ENCODE results near the gene NAA25.
A peak's percentile ranks its signal among the peaks of the same experiment; 100 is the strongest.
"Not testable (repeated sequence)": the region's sequence is repeated elsewhere in the genome, so short reads cannot be mapped to it uniquely, and the experiment has no call there.

The NAA25 gene

DNA sequence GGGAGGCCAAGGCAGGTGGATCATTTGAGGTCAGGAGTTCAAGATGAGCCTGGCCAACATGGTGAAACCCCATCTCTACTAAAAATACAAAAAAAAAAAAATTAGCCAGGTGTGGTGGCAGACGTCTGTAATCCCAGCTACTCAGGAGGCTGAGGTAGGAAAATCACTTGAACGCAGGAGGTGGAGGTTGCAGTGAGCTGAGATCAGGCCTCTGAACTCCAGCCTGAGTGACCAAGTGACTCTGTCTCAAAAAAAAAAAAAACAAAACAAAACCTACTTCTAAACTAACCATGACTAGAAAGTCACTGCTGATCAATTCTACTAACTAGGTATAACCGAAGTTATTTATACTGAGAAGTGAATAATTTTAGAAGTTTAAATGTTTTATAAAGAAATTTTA lies 99.0 kb downstream of the NAA25 start:
- DNase-seq (ENCODE audit: low spot score), result not testable (repeated sequence)

DNA sequence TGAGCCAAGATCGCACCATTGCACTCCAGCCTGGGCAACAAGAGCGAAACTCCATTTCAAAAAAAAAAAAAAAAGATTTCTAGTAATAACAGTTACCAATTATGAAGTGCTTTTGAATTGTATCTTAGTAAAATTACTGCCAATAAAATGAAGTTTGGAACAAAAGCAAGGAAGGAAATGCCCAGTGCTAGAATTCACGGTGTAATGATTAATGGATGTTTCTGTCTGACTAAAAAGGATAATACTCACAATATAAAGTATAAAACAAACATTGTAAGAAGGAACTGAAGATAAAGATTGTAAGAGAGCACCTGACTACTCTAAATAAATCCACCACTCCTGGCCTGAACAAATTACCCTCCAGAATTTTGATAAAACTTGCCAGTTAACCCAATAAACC lies 99.7 kb downstream of the NAA25 start:
- DNase-seq (ENCODE audit: low spot score), result no peak

DNA sequence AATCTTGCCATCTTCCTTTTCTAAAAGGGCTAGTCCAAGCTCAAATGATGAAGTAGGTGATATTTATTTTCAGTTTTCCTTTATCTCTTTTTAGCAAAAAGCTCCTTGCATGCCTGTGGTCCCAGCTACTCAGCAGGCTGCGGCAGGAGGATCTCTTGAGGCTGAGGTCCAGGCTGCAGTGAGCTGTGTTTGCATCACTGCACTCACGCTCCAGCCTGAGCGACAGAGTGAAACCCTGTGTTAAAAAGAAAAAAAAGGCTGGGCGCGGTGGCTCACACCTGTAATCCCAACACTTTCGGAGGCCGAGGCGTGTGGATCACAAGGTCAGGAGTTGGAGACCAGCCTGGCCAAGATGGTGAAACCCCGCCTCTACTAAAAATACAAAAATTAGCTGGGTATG lies 100.6 kb downstream of the NAA25 start:
- DNase-seq (ENCODE audit: low spot score), result no peak

DNA sequence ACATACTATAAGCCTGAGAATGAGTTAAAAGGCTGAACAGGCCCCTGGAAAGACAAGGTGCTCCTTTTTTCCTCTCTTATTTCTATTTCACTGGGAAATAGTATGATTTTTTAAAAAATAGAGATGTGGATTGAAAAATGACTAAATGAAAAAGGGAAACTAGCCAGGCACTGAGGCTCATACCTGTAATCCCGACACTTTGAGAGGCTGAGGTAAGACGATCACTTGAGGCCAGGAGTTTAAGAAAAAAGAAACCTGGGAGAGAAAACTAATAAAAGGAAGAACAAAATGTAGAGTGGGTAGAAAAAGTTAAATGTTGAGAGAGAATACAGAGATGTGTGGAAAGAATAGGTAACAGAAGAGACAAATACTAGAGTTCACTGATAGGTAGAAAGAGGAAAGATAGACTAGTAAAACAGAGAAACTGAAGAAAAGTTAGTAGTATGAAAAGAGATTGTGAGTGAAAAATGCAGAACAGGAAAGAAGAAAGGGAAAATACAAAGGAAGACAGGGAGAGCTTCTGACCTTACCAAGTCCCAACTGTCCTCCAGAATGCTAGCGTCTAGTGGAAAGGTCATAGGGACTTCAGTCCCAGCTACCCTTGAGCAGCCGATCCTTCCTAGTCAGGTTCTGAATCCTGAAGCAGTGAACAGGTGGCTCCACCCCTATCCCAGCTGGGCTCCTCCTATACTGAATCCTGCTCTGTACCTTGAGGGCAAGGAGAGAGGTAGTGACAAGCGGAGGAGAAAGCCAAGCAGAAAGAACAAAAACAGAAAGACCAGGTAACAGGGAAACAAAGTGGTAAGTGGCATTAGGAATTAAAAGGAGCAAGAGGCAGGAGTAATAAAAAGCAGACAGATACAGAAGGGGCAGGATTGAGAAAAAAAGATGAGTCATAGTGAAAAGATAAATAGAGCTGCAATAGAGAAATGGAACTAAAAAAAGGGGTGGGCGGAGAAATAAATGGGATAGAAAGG lies 102.9 kb downstream of the NAA25 start:
- DNase-seq (ENCODE audit: low spot score), result peak; percentile 18

DNA sequence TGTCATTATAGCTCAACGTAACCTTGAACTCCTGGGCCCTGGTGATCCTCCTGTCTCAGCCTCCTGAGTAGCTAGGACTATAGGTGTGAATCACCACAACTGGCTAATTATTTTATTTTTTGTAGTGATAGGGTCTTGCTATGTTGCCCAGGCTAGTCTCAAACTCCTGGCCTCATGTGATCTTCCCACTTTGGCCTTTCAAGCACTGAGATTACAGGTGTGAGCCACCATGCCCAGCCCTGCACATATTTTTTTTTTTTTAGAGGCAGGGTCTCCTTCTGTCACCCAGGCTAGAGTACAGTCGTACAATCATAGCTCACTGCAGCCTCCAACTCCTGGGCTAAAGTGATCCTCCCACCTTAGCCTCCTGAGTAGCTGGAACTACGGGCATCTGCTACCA lies 104.5 kb downstream of the NAA25 start:
- DNase-seq (ENCODE audit: low spot score), result no peak

DNA sequence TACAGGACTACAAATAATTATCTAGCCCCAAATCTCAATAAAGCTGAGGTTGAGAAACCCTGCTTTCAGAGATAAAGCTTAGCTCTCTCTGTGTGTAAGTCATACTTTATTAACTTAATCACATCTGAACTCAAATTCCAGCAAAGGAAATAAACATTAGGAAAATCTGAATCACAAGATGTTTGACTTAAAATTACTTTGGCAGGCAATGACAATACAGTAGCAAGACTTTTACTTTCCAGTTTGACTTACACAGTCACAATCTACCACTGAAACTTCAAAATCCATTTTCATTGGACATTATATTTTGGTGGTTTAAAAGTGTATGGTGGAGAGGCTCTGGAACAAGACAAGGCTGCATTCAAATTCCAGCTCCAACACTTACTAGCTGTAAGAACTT lies 107.0 kb downstream of the NAA25 start:
- no peak for DNase-seq (ENCODE audit: low spot score)

DNA sequence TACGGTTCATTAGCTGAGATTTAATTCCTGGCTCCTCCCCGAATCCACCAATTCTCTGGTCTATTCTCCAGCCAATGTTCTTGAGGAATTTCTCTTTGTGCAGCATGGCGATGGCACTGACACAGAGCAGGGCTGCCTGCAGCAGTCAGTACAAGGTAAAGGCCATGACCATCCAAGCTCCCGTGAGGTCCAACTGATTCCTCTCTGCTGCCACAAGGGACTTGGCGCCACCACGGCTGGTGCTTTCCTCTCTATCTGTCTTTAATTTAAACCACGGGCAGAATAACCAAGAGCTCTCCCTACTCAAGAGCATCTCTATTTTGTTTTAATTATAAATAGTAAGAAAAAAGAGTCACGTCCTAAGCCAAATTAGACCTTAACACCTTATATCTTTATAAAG lies 107.8 kb downstream of the NAA25 start:
- DNase-seq (ENCODE audit: low spot score), result no peak

DNA sequence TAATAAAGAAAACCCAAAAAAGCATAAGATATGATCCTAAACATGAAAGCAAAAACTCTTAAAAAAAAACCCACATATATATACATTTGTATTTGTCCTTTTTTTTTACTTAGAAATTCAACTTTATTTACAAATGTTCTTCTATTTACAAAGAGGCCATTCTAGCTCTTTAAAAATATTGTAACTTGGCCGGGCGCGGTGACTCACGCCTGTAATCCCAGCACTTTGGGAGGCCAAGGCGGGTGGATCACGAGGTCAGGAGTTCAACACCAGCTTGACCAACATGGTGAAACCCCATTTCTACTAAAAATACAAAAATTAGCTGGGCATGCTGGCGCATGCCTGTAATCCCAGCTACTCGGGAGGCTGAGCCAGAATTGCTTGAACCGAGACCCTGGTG lies 109.5 kb downstream of the NAA25 start:
- DNase-seq (ENCODE audit: low spot score), result not testable (repeated sequence)

DNA sequence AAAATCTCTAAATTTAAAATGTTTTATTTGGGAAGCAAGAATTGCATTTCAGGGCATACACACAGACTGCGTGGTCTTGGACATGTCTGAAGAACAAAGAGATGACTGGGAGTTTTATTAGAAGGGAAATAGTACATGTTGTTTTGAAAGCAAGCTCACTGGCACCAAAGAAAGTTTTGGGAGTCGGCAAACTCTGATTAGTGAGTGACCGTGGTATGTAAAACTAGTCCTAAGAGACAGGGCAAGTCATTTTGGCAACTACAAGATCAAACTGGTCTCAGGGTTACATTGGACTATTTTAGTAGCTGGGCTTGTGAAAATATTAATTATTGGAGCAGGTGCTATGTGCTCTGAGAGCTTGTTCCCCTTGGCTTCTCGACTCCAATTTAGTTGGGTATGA lies 110.6 kb downstream of the NAA25 start:
- no peak for DNase-seq (ENCODE audit: low spot score)

DNA sequence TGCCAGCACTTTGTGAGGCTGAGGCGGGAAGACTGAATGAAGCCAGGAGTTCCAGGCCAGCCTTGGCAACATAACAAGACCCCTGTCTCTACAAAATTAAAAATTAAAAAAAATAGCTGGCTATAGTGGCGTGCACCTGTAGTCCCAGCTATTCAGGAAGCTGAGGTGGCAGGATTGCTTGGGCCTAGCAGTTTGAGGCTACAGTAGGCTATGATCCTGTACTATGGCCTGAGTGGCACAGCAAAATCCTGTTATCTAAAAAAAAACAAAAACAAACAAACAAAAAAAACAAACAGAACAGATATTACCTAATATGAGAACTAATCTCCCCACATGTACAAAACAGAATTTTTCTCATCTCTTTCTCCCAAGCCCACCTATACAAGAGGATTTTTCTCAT lies 111.3 kb downstream of the NAA25 start:
- no peak for DNase-seq (ENCODE audit: low spot score)

DNA sequence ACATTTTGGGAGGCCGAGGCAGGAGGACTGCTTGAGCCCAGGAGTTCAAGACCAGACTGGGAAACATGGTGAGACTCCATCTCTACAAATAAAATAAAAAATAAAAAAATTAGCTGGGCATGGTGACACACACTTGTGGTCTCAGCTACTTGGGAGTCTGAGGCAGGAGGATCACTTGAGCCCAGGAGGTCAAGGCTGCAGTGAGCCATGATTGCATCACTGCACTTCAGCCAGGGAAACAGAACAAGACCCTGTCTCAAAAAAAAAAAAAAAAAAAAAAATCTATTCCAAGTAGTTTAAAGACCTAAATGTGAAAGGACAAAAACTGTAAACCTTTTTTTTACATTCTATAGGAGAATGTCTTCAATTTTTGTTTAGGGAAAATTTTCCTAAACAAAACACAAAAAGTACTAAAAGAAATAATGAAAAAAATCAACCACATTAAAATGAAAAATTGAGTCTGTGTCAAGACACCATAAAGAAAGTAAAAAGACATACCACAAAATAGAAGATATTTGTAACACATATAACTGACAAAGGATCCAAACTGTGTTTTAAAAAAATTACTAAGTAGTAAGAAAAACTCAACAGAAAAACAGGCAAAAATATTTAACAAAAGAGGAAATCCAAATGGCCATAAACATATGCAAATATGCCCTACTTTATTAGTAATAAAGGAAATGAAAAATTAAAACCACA lies 112.7 kb downstream of the NAA25 start:
- no peak for DNase-seq (ENCODE audit: low spot score)

DNA sequence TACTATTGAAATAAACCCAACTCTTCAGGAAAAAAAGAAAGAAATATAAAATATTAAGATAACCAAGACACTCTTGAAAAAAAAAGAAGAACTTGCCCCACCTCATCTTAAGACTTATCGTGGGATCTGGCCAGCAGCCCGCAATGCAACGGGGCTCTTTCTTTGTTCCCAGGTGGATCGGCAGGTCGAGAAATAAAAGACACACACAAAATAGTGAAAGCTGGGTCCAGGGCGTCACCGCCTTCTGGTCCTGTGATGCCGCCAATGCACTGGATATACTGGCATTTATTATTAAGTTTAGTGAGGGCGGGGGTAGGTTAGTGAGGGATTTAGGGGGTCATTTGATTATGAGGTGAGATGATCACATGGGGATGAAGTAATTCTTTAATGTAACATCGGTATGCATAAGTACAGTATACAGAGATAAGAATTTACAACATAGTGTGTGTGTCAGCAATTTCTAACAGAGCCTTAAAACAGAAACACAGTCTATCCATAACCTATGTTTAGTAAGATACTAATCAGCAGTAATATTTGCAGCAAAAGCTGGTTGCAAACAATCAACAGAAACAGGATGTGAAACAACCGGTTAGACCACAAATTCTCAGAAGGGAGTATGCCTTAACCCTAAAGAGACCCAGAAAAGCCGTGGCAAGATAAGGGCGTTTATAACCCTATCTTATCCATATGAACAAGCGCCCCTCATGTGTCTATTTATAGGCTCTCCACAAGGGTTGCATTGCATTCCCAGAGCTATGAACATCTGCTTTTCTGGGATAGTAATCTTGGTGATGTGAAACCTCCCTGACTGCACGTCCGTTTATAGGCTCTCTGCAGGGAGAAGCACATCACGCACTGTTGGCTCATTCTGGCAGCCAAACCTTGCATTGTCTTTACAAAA lies 114.1 kb downstream of the NAA25 start:
- DNase-seq (ENCODE audit: low spot score), result not testable (repeated sequence)

DNA sequence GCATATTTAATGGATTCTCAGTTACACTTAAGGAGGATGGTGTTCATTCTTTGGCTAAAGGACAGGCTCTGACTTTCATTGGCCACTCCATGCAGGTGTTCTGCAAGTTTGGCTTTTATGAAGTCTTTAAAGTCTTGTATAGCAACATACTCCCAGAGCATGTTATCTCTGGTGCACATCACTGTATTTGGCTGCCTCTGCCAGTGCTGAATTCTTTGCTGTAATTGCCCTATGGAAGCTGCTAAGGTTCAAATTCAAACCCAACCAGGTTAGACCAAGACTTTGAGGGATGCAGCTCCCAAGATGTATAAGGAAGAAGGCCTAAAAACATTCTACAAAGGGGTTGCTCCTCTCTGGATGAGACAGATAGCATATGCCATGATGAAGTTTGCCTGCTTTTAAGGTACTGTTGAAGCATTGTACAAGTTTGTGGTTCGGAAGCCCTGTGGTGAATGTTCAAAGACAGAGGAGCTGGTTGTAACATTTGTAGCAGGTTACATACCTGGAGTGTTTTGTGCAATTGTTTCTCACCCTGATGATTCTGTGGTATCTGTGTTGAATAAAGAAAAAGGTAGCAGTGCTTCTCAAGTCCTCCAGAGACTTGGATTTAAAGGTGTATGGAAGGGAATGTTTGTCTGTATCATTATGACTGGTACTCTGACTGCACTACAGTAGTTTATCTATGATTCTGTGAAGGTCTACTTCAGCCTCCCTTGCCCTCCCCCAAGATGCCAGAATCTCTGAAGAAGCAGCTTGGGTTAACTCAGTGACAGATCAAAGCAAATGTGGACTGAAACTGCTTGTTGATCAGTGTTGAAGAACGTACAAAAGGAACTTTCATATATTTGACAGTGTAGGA lies 115.1 kb downstream of the NAA25 start:
- DNase-seq (ENCODE audit: low spot score), result no peak

DNA sequence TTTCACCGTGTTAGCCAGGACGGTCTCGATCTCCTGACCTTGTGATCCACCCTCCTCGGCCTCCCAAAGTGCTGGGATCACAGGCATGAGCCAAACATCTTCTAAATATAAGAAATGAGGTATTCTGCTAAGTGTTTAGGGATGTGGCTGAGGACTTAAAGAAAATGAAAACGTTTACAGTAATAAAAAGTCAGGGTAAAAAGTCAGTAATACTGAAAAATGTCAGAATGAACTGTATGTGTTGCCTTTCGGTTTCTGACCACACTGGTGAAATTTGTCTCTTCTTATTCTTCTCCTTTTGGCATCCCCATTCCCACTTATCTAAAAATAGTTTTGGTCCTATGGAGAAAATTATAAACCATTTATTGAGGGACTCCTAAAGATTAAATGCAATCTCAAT lies 116.1 kb downstream of the NAA25 start:
- DNase-seq (ENCODE audit: low spot score), result no peak

DNA sequence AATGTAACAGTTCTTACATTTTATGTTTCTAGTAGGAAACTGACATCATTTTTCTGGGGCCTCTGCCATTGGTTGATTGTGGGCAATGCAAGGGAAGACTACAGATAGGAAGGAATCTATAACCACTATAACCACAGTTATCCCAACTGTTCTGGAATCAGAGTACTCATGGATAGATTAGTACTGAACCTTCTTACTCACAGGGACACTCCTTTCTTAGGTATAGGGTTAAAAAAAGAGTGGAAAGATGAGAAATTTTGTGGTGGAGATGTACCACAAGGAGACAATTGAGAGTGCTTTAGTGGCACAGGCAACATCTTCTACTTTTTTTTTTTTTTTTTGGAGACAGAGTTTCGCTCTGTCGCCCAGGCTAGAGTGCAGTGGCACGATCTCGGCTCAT lies 116.6 kb downstream of the NAA25 start:
- DNase-seq (ENCODE audit: low spot score), result peak; percentile 17

DNA sequence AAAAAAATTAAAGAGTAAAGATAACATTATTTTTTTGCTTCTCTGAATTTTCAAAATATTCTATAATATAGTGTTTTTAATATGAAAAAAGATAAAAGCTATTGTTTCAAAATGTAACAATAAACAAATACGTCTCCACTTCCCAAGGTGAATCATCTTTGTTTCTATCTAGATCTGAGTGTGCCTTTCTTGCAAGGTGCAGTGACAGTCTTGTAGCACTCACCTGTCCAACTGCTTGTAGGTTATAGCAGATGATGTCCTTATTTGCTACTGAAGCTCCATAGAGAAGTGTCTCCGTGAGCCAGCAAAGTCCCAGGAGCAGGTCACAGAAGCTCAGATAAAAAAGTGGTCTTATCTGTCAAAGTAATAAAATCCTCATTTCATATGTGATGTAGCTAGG lies 117.0 kb downstream of the NAA25 start:
- no peak for DNase-seq (ENCODE audit: low spot score)

DNA sequence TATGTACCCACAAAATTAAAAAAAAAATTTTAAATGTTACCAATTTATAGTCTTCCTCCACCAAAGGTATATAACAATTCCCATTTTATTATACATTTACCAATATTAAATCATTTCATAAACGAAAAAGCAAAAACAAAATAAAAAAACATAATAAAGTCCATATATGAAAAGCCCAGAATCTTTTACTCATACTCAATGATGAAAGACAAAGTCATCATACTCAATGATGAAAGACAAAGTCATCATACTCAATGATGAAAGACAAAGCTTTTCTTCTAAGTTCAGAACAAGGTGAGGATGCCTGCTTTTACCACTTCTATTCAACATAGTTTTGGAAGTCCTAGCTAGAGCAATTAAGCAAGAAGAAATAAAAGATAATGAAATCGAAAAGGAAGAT lies 123.8 kb downstream of the NAA25 start:
- no peak for DNase-seq (ENCODE audit: low spot score)

DNA sequence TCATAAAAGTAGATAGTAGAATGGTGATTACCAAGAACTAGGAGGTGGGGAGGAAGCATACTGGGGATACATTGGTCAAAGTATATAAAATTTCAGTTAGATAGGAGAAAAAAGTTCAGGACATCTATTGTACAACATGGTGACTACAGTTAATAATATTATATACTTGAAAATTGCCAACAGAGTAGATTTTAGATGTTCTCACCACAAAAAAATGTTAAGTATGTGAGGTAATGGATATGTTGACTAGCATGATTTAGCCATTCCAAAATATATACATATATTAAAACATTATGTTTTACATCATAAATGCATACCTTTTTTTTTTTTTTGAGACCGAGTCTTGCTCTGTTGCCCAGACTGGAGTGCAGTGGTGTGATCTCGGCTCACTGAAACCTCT lies 126.6 kb downstream of the NAA25 start:
- DNase-seq (ENCODE audit: low spot score), result no peak

DNA sequence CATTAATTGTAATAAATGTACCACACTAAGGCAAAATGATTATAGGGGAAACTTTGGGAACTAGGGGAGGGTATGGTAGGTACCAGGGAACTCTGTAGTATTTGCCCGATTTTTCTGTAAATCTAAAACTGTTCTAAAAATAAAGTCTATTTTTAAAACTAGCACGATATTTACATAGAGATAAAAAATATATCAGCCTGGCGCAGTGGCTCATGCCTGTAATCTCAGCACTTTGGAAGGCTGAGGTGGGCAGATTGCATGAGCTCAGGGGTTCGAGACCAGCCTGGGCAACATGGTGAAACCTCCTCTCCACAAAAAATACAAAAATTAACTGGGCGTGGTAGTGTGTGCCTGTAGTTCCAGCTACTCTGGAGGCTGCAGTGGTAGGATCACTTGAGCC lies 128.0 kb downstream of the NAA25 start:
- DNase-seq (ENCODE audit: low spot score), result no peak

DNA sequence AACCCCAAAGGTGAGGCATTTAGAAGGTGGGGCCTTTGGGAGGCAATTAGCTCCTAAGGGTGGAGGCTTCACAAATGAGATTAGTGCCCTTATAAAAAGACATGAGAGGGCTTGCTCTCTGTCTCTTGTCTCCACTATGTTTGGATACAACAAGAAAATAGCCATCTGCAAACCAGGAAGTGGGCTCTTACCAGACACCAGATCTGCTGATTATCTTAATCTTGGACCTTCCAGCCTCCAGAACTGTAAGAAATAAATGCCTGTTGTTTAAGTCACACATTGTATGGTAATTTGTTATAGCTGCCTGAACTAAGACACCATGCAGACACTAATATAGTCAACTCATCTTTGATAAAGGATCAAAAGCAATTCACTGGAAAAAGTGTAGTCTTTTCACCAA lies 130.0 kb downstream of the NAA25 start:
- DNase-seq (ENCODE audit: low spot score), result no peak

DNA sequence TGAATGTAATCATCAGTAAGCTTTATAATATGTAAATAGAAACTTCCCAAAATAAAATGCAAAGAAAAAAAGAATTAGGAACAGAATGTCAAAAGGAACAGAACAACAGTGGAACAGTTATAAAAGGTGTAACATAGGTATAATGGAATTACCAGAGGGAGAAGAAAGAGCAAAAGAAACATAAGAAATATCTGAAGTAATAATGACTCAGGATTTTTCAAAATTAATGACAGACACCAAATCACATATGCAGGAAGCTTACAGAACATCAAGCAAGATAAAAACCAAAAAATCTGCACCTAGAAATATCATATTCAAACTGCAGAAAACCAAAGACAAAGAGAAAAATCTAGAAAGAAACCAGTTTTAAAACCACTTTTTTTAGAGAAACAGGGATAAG lies 131.7 kb downstream of the NAA25 start:
- no peak for DNase-seq (ENCODE audit: low spot score)

Measured in AG20443 (cell line).